ENCODE results near the gene ZNF423. TPM values are rescaled to one million over a fixed set of nuclear protein-coding genes. Genes with fewer than 3 reads are reported as not detected.

The ZNF423 gene
- polyA plus RNA-seq, 1 of the 3 experiments (the other 2 are of a cell fraction) = 1.2 TPM

DNA sequence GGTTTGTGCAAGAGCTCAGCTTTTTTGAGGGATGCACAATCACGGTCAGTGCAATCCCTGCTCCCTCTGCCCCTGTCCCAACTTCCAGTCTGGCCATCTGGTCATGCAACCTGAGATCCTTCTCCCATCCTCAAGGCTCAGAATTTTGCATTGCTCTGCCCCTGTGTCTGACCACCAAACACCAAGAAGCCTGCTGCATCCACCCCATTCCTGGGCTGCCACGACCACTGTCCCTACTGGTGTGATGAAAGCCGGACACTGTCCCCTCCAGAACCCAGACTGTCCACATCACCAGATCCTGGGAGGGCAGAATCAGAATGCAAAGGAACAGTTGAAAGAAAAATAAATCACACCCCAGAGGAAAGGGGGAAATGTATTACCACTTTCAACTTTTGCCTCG, 251.3 kb downstream of the ZNF423 start:
- Histone ChIP-seq H3K27ac (ENCODE audit: low read depth in 2 of 2, low read length in 1 of 2) (peak overlapping the region in 1 of 2 experiments; percentile 2; a peak in 1 of 4 replicates), H3K4me2 (no peak overlapping the region), H3K27me3 (ENCODE audit: insufficient read depth) (no peaks in the 10 kb centered on the region), H3K9me2 (no peaks in the 10 kb centered on the region), H3K9me3 (no peaks in the 10 kb centered on the region), H2AFZ (ENCODE audit: low read depth) (no peak overlapping the region), H3K9ac (no peak overlapping the region), H3K79me2 (ENCODE audit: insufficient read depth) (no peaks in the 10 kb centered on the region), H3F3A (replicated peaks; ENCODE audit: insufficient read depth) (no peaks in the 10 kb centered on the region), H3K4me3 (ENCODE audit: low read depth in 2 of 2, low read length in 1 of 2) (no peak overlapping the region), H4K20me1 (ENCODE audit: insufficient read depth) (no peaks in the 10 kb centered on the region), H3K4me1 (ENCODE audit: control insufficient read depth in 1 of 2, insufficient read depth in 2 of 2, low read depth in 1 of 2, low read length in 1 of 2) (peaks cover 0 to 65% of the 10 kb centered on the region in 2 experiments; a peak in 2 of 4 replicates), H3K36me3 (replicated peaks in 1 of 2; ENCODE audit: control insufficient read depth in 1 of 2, insufficient read depth in 2 of 2, low read length in 1 of 2) (no peaks in the 10 kb centered on the region)
- WGBS (ENCODE audit: low lambda C conversion rate) = 37% methylated on average over 4 of the region's 4 CpGs
- ChIA-PET CTCF (interaction anchor here (1.7 to 2.6 kb wide), 3 partner anchors 12 to 317 kb away, joined by 5 to 12 read pairs (median 7); no protein-coding TSS in a partner anchor), POLR2A (no interaction called here)
- TF ChIP-seq ELF1 (IDR thresholded peaks at IDR 0.05) = no peak
- TF ChIP-seq SIN3A (IDR thresholded peaks at IDR 0.05; ENCODE audit: borderline replicate concordance, low read depth, low read length) = no peak
- no peak for TF ChIP-seq MXI1 (IDR thresholded peaks at IDR 0.05; ENCODE audit: low read depth, low read length)
- TF ChIP-seq, protein P1, sequence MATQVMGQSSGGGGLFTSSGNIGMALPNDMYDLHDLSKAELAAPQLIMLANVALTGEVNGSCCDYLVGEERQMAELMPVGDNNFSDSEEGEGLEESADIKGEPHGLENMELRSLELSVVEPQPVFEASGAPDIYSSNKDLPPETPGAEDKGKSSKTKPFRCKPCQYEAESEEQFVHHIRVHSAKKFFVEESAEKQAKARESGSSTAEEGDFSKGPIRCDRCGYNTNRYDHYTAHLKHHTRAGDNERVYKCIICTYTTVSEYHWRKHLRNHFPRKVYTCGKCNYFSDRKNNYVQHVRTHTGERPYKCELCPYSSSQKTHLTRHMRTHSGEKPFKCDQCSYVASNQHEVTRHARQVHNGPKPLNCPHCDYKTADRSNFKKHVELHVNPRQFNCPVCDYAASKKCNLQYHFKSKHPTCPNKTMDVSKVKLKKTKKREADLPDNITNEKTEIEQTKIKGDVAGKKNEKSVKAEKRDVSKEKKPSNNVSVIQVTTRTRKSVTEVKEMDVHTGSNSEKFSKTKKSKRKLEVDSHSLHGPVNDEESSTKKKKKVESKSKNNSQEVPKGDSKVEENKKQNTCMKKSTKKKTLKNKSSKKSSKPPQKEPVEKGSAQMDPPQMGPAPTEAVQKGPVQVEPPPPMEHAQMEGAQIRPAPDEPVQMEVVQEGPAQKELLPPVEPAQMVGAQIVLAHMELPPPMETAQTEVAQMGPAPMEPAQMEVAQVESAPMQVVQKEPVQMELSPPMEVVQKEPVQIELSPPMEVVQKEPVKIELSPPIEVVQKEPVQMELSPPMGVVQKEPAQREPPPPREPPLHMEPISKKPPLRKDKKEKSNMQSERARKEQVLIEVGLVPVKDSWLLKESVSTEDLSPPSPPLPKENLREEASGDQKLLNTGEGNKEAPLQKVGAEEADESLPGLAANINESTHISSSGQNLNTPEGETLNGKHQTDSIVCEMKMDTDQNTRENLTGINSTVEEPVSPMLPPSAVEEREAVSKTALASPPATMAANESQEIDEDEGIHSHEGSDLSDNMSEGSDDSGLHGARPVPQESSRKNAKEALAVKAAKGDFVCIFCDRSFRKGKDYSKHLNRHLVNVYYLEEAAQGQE (IDR thresholded peaks at IDR 0.05; ENCODE audit: low read depth, low read length) = no peak
- TF ChIP-seq TAF1 (IDR thresholded peaks at IDR 0.05; ENCODE audit: borderline replicate concordance, low read depth, low read length) = no peak
- TF ChIP-seq MEF2A (IDR thresholded peaks at IDR 0.05; ENCODE audit: borderline replicate concordance, low read depth) = no peak
- no peak for TF ChIP-seq FOXM1 (IDR thresholded peaks at IDR 0.05; ENCODE audit: low read depth)
- no peak for TF ChIP-seq MAX (IDR thresholded peaks at IDR 0.05; ENCODE audit: low read depth)
- TF ChIP-seq, protein P2, sequence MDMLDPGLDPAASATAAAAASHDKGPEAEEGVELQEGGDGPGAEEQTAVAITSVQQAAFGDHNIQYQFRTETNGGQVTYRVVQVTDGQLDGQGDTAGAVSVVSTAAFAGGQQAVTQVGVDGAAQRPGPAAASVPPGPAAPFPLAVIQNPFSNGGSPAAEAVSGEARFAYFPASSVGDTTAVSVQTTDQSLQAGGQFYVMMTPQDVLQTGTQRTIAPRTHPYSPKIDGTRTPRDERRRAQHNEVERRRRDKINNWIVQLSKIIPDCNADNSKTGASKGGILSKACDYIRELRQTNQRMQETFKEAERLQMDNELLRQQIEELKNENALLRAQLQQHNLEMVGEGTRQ (IDR thresholded peaks at IDR 0.05; ENCODE audit: borderline replicate concordance, low read depth, low read length) = no peak
- no peak for TF ChIP-seq YY1 (IDR thresholded peaks at IDR 0.05; ENCODE audit: low read depth)
- no peak for TF ChIP-seq TCF12 (IDR thresholded peaks at IDR 0.05)
- TF ChIP-seq, protein P3, sequence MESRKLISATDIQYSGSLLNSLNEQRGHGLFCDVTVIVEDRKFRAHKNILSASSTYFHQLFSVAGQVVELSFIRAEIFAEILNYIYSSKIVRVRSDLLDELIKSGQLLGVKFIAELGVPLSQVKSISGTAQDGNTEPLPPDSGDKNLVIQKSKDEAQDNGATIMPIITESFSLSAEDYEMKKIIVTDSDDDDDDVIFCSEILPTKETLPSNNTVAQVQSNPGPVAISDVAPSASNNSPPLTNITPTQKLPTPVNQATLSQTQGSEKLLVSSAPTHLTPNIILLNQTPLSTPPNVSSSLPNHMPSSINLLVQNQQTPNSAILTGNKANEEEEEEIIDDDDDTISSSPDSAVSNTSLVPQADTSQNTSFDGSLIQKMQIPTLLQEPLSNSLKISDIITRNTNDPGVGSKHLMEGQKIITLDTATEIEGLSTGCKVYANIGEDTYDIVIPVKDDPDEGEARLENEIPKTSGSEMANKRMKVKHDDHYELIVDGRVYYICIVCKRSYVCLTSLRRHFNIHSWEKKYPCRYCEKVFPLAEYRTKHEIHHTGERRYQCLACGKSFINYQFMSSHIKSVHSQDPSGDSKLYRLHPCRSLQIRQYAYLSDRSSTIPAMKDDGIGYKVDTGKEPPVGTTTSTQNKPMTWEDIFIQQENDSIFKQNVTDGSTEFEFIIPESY (IDR thresholded peaks at IDR 0.05; ENCODE audit: borderline replicate concordance, low read depth) = no peak
- TF ChIP-seq FOXJ3 (CRISPR knock-in tag; IDR thresholded peaks at IDR 0.05) = no peak
- no peak for TF ChIP-seq IRF3 (IDR thresholded peaks at IDR 0.05; ENCODE audit: low read depth, low read length)
- no peak for TF ChIP-seq RAD21 (IDR thresholded peaks at IDR 0.05; ENCODE audit: low read length)
- TF ChIP-seq CTCF (IDR thresholded peaks at IDR 0.05) = no peak
- no peak for DNase-seq
